ENCODE data around the gene C2orf68.
"Not testable (repeated sequence)": the region's sequence is repeated elsewhere in the genome, so short reads cannot be mapped to it uniquely, and the experiment has no call there.

C2orf68 gene, protein sequence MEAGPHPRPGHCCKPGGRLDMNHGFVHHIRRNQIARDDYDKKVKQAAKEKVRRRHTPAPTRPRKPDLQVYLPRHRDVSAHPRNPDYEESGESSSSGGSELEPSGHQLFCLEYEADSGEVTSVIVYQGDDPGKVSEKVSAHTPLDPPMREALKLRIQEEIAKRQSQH

DNA sequence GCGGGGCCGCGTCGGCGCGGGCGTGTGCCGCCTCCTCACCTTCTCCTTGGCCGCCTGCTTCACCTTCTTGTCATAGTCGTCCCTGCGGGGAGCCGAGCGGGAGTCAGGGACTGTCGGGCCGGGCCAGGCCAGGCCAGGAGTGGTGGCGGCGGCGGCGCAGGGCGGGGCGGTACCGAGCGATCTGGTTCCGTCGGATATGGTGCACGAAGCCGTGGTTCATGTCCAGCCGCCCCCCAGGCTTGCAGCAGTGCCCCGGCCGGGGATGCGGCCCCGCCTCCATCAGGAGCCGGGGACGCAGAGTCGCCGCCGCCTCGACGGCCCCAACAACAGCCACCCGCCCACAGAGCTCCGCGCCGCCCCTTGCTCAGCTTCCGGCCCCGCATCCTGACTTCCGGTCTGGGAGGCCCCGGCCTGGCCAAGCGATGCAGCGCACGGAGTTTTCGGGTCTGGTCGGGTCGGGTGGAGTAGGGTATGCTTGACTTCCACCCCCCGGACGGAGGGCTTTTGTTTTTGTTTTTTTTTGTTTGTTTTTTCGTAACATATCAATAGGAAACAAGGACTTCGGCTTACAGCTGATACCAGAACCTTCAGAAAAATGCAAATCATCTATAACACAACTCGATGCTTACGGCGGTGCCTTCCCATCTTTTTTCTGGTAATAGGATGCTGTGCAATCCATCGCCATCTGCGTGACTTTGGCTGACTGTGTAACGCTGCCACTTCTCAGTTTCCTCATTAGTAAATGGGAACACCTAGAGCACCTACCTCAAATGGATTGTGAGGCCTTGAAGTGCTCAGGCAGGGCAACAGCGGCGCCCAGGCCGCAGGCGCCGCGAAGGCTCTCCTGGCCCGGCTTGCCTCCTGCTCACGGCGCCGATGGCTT, at the start of gene C2orf68:
TSS of gene C2orf68 (minus strand) at position 362 of the 883 bp plus-strand sequence. CDS start at position 280, 82 bp downstream.
- DNase-seq (ENCODE audit: low read depth): peak; percentile 70

DNA sequence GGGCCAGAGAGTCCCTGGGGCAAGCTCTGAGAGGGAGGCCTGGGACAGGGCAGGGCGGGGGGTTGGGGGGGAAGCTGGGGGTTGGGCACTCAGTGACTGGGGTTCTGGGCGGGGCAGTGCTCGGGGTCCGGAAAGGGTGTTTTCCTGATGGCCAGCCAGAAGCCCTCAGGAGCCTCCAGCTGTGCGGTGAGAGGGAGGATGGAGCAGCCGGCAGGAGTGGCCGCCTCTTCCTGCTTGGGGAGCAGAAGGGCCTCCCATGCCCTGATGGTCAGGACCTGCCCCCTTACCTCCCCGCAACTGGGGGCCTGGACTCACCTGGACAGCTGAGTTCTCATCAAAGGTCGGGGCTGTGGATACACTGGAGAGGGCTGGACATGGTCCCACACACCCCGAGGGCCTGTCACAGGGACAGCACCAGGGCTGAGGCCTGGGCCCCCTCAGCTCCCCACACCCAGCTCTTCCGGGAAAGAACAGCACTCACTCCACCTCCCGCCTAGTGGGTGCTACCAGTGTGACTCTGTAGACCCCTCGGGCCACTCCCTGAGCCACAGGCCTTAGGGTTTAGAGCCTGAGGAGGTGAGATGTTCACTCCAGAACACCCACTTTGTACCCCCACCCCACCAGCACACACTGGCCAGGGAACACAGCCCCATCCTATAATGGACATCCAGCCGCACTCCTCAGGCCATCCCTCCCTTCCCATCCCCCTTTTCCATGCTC, 49.4 kb upstream of the C2orf68 start:
- no peak for DNase-seq (ENCODE audit: low read depth)

DNA sequence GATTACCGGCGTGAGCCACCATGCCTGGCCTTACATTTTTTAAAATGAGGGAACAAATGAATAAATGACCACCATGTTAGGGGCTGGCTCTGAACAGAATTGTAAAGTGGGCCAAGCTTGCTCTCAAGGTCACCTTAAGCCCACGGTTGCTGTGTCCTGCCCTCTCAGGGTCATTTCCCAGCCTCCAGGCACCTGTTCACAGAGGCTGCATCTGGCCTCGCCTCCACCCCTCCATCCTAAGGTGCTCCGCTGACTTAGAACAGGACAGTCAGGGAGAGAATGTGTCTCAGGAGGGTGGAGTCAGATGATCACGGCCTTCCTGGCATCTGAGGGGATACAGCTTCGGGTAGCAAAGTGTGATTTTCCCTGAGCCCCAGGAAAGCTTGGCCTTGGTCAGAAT, 48.9 kb upstream of the C2orf68 start:
- DNase-seq (ENCODE audit: low read depth): no peak

DNA sequence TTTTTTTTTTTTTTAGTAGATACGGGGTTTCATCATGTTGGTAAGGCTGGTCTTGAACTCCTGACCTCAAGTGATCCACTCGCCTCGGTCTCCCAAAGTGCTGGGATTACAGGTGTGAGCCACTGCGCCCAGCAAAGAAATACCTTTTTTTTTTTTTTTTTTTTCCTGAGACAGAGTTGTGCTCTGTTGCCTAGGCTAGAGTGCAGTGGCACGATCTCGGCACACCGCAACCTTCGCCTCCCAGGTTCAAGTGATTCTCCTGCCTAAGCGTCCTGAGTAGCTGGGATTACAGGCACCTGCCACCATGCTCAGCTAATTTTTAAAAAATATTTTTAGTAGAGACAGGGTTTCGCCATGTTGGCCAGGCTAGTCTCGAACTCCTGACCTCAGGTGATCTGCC, 48.4 kb upstream of the C2orf68 start:
- not testable (repeated sequence) for DNase-seq (ENCODE audit: low read depth)

DNA sequence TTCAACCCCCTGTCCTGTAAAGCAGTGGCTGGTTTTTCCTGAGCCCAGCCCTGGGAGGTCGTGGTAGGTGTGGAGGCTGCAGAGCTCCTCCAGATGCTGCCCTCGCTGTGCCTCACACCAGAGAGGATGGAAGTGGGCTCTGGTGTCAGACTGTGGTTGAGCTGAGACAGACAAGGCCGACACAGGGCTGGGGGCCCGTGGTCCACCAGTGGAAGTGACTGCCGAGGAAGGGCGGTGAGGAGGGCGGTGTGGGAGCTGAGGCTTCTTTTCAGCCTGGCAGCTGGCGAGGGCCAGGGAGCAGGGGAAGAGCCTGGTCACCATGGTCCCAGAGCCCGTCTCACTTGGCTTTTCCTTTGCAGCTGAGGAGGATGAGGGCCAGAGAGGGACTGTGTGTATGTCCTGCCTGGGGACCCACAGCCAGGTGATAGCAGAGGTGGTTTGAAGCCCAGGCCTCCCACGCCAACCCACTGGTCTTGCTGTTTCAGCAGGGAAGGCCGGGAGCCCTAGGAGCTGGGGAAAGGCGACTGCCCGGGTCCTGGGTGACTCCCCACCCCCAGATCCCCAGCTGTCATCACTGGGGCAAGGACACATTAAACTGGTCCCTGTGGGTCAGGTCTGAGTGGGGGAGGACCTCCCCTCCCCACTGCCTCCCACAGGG, 47.6 kb upstream of the C2orf68 start:
- DNase-seq (ENCODE audit: low read depth): no peak

DNA sequence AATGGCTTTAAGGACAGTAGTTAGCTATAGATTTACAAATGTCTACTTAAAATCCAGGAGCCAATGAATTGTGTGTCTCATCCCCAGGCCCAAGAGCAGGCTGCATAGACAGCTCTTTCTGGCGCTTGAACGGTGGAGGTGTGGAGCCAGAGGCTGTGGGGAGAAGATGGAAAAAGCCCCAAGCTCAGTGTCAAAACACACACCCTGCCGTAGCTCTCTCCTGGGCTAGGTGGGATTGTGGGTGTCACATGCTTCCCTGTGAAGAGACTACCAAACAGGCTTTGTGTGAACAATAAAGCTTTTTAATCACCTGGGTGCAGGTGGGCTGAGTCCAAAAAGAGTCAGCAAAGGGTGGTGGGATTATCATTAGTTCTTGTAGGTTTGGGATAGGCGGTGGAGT, 45.5 kb upstream of the C2orf68 start:
- not testable (repeated sequence) for DNase-seq (ENCODE audit: low read depth)

DNA sequence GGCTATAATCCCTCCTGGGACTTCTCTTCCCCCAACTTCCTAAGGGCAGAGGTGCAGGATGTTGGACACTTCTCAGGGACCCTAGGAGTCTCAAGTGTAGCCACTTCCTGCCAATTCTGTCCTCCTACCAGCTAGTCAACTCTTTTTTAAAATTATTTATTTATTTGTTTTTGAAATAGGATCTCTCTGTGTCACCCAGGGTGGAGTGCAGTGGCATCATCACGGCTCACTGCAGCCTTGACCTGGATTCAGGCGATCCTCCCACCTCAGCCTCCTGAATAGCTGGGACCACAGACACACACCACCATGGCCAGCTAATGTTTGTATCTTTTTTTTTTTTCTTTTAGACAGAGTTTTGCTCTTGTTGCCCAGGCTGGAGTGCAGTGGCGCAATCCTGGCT, 44.6 kb upstream of the C2orf68 start:
- no peak for DNase-seq (ENCODE audit: low read depth)

DNA sequence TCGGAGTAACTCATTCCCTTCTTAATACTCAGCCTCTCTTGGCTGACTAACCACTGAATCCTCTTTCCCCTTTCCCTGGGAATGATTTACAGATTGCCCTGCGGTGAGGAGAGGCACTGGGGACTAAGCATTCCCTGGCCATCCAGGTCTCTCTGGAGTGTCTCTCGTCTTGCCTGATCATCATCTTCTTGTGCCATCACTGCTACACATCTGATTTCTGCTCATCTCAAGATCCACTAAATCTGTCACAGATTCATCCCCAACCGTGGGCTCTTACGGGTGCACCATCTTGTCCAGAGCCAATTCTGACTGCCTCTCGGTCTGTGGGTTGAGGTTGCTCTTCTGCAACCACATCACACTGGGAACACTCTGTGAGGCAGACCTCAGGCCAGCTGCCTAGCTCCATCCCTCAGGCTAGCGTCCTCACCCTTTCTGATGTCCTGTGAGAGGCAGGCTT, 44.1 kb upstream of the C2orf68 start:
- no peak for DNase-seq (ENCODE audit: low read depth)

DNA sequence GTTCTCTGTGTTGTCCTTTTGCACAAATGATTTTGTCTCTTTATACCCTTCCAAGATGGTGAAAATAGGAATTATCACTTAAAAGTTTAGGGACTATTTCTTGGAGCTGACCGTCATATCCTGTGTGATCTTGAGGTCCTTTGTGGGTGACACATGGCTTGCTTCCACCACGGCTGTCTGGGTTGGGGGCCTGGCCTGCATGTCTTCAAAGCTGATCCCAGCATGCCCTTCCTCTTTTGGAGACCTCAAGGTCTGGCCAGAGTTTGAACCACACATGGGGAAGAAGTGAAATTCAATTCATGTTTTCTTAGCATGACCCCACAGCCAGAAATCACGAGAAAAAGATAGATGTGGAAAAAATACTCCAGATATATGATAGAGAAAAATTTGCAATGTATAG, 42.1 kb upstream of the C2orf68 start:
- no peak for DNase-seq (ENCODE audit: low read depth)

DNA sequence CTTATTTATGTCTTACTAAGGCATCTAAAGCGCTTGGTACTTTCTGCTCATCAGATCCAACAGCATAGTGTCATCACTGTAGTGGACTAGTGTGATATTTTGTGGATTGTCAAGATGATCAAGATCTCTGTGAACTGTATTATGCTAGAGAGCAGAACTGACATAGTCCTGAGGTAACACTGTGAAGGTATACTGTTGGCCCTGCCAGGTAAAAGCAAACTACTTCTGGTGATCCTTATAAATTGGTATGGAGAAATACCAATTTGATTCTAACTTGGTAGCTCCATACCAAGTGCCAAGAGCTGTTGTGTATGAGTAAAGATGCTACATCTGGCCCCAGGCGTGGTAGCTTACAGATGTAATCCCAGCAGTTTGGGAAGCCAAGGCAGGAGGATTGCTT, 40.2 kb upstream of the C2orf68 start:
- DNase-seq (ENCODE audit: low read depth): no peak

DNA sequence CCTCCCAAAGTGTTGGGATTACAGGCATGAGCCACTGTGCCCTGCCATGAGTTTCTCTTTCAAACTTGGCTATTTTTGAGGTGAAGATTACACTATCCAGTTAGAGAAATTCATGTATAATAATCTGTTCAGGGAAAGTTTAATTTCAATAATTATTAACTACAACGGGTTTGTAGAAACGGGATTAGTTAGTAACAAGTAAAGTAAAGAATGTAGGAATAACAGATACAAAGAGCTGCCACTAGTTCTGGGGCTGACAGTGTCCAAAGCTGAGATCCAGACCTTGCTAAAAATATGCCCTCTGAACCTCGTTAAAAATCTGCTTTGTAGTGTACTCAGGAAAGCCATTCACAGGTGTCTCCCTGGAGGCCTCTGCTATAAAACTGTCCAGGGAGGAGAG, 39.2 kb upstream of the C2orf68 start:
- no peak for DNase-seq (ENCODE audit: low read depth)

DNA sequence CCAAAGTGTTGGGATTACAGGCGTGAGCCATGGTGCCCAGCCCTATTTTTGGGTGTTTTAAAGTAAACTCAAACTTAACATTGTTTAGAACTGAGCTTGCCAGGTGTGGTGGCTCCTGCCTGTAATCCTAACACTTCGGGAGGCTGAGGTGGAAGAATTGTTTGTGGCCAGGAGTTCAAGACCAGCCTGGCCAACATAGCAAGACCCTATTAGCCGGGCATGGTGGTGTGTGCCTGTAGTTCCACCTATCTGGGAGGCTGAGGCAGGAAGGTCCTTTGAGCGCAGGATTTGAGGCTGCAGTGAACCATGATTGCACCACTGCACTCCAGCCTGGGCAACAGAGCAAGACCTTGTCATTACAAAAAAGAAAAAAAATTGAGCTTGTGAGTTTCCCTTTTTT, 38.6 kb upstream of the C2orf68 start:
- no peak for DNase-seq (ENCODE audit: low read depth)

DNA sequence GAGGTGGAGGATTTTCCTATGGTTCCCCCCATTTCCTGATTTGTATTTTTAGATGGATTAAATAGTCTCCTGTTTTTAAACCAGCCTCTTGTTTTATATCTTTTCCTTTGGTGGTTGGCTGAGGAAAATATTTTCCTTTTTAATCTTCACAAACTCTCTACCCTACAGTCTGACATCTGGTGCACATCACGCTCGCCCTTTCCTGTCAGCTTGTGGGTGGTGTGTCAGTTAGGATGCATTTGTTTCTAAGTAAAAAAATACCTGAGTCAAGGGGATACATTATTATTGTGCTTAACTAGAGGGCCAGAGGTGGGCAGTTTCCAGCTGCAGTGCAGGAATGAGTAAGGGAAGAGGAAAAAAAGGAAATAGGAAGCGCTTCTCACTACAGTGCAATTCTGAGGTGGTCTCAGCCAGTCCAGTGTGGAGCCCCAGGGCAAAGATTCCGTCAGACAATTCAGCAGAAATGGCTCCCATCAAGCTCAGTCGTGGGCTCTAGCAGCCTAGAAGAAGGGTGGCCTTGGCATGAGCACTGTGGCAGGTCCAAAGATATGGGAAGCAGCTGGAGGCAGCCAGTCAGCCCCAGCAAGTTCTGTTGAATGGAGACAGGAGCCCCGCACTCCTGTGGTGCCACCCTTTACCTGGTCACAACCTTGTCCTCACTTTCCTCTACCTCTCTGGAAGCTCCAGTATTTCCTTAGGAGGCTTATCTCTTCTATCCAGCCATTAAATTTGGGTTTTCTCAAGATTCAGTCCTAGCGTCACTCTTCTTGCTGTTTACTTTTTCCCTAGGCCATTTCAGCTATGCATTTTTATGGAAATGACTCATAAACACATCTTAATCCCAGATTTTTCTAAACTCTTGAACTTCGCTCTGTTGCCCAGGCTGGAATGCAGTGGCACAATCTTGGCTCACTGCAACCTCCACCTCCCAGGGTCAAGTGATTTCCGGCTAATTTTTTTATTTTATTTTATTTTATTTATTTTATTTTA, 37.6 kb upstream of the C2orf68 start:
- no peak for DNase-seq (ENCODE audit: low read depth)

DNA sequence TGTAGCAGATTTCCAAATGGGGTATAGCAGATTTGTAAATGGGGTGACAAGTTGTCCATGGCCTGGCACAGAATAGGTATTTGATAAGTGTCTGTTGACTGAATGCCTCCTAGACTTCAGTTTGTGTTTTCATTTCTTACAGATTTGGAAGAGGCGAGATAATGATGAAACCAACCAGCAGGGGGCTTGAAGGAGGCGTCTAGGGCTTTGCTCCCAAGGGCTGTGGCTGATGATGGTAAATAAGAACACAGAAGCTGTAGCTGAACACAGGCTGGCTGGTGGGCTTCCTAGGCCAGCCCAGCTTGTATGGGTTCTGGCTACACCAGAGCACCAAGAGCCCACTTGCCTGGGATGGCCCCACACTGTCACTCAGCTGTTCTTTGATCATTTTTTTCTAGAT, 36.8 kb upstream of the C2orf68 start:
- DNase-seq (ENCODE audit: low read depth): no peak

DNA sequence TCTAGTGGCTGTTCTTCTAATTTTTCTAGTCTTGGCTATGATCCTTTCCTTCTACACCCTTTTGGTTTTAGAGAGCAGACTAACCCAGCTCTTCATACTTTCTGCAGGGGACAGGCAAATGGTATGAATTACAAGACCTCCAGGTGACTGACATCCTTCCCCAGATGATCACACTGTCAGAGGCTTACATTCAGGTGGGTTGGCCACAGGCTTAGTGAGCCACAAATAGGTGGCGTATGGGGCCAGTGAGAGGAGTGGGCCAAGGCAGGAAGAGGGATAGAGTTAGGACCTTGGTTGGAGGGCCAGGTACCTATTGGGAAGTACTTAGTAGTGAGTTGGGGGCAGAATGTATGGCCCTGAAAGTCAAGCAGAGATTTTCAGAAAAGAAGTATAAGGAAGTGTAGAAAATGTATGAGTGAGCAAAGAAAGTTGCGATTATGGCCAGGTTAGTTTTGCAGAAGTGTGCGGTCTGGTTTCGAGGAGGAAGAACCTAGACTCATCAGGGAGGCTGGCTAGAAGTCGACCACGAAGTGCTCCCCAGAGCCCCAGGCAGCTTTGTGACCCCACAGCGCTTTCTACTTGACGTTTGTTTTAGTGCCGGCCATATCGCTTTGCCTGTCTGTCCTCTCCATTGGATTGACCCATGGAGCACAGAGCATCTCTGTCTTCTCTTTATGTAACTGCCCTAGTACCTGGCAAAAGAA, 36.1 kb upstream of the C2orf68 start:
- DNase-seq (ENCODE audit: low read depth): no peak

DNA sequence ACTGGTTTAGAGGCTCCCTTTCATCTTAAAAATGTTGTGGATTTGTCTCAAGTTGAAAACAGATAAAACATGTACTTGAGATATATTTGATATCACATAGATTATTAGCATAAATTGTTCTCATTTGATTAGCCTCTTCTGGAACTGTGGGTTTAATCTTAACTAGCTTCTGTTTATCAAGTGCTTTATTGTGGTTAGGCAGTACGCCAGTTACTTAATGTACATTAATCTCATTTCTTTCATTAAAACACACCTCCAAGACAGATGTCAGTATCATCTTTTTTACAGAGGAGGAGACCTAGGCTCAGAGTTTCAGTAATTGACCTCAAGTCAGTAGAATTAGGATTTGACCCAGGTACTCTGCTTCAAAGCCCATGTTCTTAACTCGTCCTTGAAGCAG, 34.3 kb upstream of the C2orf68 start:
- DNase-seq (ENCODE audit: low read depth): no peak

DNA sequence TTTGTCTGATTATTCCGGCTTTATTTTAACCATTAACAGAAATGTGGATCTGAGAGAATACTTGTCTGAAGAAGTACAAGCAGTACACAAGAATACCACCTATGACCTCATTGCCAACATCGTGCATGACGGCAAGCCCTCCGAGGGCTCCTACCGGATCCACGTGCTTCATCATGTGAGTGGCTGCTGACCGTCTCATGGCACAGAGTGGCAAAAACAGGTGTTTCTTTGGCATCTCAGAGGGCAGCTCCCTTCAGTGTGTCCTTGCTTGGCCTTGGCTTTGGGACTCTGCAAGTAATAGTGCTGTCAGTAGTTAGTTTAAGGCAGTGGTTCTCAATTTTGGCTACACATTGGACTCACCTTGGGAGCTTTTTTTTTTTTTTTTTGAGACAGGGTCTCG, 33.0 kb upstream of the C2orf68 start:
- DNase-seq (ENCODE audit: low read depth): no peak

DNA sequence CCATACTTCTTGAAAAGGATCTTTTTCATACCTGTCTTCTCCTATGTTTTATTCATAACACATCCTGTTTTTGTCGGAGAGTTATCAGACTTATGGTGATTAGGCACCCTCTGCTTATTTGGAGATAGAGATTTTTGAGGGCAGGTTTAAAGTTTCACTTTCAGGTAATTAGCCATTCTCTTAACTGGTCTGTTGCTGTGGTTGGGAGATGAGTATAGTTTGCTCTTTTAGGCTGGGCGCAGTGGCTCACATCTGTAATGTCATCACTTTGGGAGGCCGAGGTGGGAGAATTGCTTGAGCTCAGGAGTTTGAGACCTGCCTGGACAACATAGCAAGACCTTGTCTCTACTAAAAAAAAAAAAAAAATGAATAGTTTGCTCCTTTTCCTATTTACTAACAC, 30.9 kb upstream of the C2orf68 start:
- DNase-seq (ENCODE audit: low read depth): no peak

DNA sequence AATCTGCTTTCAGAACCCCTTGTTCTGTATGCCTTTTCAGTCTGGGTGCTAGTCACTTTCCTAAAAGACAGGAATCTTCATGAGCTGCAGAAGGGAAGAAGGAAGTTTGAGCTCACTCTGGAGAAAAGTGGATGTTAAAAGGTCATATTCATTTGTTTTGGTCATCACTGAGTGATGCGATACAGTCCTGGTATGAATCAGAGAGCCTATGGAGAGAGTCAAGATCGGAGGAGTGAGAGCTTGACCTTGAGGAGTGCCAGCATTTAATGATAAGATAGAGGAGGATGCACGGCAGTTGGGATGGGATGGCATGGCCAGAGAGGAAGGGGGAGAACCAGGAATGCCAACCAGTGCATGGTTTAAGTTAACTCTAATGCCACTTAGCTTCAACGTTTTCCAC, 23.8 kb upstream of the C2orf68 start:
- DNase-seq (ENCODE audit: low read depth): no peak

DNA sequence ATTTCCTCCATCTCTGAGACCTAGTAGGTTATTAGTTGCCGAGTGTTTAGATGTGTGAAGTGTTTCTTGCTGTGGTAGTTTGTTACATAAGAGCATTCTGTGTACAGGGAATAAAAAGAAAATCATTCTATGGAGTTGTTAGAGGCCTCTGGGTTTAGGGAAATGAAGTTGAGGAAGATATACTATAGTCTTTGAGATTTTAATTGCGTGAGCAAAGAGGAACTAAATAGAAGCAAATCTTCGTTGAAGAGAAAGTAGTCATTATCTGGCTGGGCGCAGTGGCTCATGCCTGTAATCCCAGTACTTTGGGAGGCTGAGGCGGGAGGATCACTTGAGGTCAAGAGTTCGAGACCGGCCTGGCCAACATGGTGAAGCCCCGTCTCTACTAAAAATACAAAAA, 23.1 kb upstream of the C2orf68 start:
- DNase-seq (ENCODE audit: low read depth): no peak

DNA sequence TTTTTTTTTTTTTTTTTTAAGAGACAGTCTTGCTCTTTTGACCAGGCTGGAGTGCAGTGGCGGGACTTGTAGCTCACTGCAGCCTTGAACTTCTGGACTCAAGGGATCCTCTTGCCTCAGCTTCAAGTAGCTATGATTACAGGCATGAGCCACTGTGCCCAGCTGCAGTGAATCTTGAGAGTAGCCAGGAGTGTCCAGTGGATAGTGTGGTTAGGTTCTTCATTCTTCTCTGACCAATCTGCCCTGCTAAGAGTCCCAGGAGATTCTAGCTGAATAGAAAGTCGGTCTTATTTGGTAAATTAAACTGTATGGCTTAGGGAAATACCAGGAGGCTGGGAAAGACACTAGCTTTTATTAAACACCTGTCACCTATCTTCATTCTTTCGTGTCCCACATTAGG, 19.4 kb upstream of the C2orf68 start:
- no peak for DNase-seq (ENCODE audit: low read depth)

All from stimulated activated CD8-positive, alpha-beta memory T cell treated with anti-CD3 and anti-CD28 coated beads, Interleukin-12 subunit alpha, Interleukin-12 subunit beta, amount 100 ng/mL, for 4 hours (primary cell).